Coronary artery (tissue), 2 donors: ENCODE measurements around the gene CDC16.
A peak's percentile ranks its signal among the peaks of the same experiment; 100 is the strongest.

Experiments used
- DNase-seq: peaks from one replicate; pipeline ENCODE4 v3.0.0-alpha.2; 2017; ENCODE audit warnings: low spot score
- H3K27ac ChIP-seq, 2 donors: fragments of 200-600 bp; sonication (generic); one replicate each; pipeline ENCODE4 v1.5.1; 2016 to 2019
- H3K4me3 ChIP-seq: fragments of 200-600 bp; sonication (generic); 2 replicates; pipeline ENCODE4 v1.5.1; 2016; ENCODE audit warnings: mild to moderate bottlenecking, moderate library complexity
- CTCF ChIP-seq: fragments of 200-600 bp; sonication (generic); IDR thresholded peaks from one replicate; pipeline ENCODE4 v1.5.1; 2019; ENCODE audit warnings: antibody characterized with exemption

The CDC16 gene

GRCh38 chr13:114212158-114212495 is 22.6 kb upstream of the CDC16 start:
- Histone ChIP-seq H3K27ac (no peak overlapping the region), H3K4me3 (no peak overlapping the region)
- TF ChIP-seq CTCF: no peak
- DNase-seq: no peak

GRCh38 chr13:114213980-114214379 is 20.7 kb upstream of the CDC16 start:
- Histone ChIP-seq H3K27ac (no peak overlapping the region), H3K4me3 (no peak overlapping the region)
- DNase-seq: no peak
- TF ChIP-seq CTCF: no peak

- Histone ChIP-seq H3K27ac (no peak overlapping the region), H3K4me3 (no peak overlapping the region)
- DNase-seq: no peak
- no peak for TF ChIP-seq CTCF
These were observed 15.3 kb upstream of the CDC16 start for GRCh38 chr13:114219392-114219791.

GRCh38 chr13:114222461-114222968 is 12.2 kb upstream of the CDC16 start:
- no peak for DNase-seq
- no peak for TF ChIP-seq CTCF
- peak overlapping the region in 1 of 2 donors; percentile 69 for H3K27ac ChIP-seq
- H3K4me3 ChIP-seq: peak overlapping the region; percentile 38

- H3K4me3 ChIP-seq: no peak overlapping the region
- no peak overlapping the region for H3K27ac ChIP-seq
- DNase-seq: no peak
- no peak for TF ChIP-seq CTCF
These were observed 10.5 kb upstream of the CDC16 start for GRCh38 chr13:114224201-114224600.

- no peak for DNase-seq
- TF ChIP-seq CTCF: no peak
- H3K27ac ChIP-seq: no peak overlapping the region
- H3K4me3 ChIP-seq: no peak overlapping the region
These were observed 9.1 kb upstream of the CDC16 start for GRCh38 chr13:114225610-114226009.

- DNase-seq: no peak
- Histone ChIP-seq H3K4me3 (no peak overlapping the region), H3K27ac (no peak overlapping the region)
- TF ChIP-seq CTCF: no peak
These were observed 8.6 kb upstream of the CDC16 start for GRCh38 chr13:114226088-114226487.
